ENCODE measurements around the gene DRD1.
A peak's percentile ranks its signal among the peaks of the same experiment; 100 is the strongest.
"Not testable (repeated sequence)": the region's sequence is repeated elsewhere in the genome, so short reads cannot be mapped to it uniquely, and the experiment has no call there.

Gene DRD1

GRCh38 chr5:175469916-175470315, 25.9 kb upstream of the DRD1 start:
- FAIRE-seq (no peak), DNase-seq (ENCODE audit: extremely low spot score, insufficient read length, low read depth) (no peak)

GRCh38 chr5:175468892-175469291, 24.9 kb upstream of the DRD1 start:
- no peak for DNase-seq (ENCODE audit: extremely low spot score, insufficient read length, low read depth)
- FAIRE-seq: no peak

GRCh38 chr5:175467983-175468690, 24.2 kb upstream of the DRD1 start:
- DNase-seq (ENCODE audit: extremely low spot score, insufficient read length, low read depth) (no peak), FAIRE-seq (no peak)

GRCh38 chr5:175466700-175467318, 22.8 kb upstream of the DRD1 start:
- DNase-seq (ENCODE audit: extremely low spot score, insufficient read length, low read depth): no peak
- no peak for FAIRE-seq

GRCh38 chr5:175465282-175465681, 21.3 kb upstream of the DRD1 start:
- DNase-seq (ENCODE audit: extremely low spot score, insufficient read length, low read depth) (no peak), FAIRE-seq (no peak)

- no peak for FAIRE-seq
- no peak for DNase-seq (ENCODE audit: extremely low spot score, insufficient read length, low read depth)
These were observed 20.9 kb upstream of the DRD1 start for GRCh38 chr5:175464942-175465233.

GRCh38 chr5:175464074-175464941, 20.3 kb upstream of the DRD1 start:
- peak; percentile 86 for FAIRE-seq
- DNase-seq (ENCODE audit: extremely low spot score, insufficient read length, low read depth): peak; percentile 25

- FAIRE-seq (no peak), DNase-seq (ENCODE audit: extremely low spot score, insufficient read length, low read depth) (no peak)
These were observed 19.7 kb upstream of the DRD1 start for GRCh38 chr5:175463641-175464040.

- no peak for DNase-seq (ENCODE audit: extremely low spot score, insufficient read length, low read depth)
- no peak for FAIRE-seq
These were observed 17.4 kb upstream of the DRD1 start for GRCh38 chr5:175461370-175461769.

GRCh38 chr5:175460552-175460951, 16.6 kb upstream of the DRD1 start:
- FAIRE-seq: no peak
- no peak for DNase-seq (ENCODE audit: extremely low spot score, insufficient read length, low read depth)

- peak; percentile 53 for FAIRE-seq
- no peak for DNase-seq (ENCODE audit: extremely low spot score, insufficient read length, low read depth)
These were observed 16.1 kb upstream of the DRD1 start for GRCh38 chr5:175460126-175460525.

- FAIRE-seq: peak; percentile 76
- no peak for DNase-seq (ENCODE audit: extremely low spot score, insufficient read length, low read depth)
These were observed 13.5 kb upstream of the DRD1 start for GRCh38 chr5:175457466-175457865.

GRCh38 chr5:175456105-175456742, 12.2 kb upstream of the DRD1 start:
- DNase-seq (ENCODE audit: extremely low spot score, insufficient read length, low read depth) (no peak), FAIRE-seq (no peak)

- not testable (repeated sequence) for DNase-seq (ENCODE audit: extremely low spot score, insufficient read length, low read depth); FAIRE-seq
These were observed 10.4 kb upstream of the DRD1 start for GRCh38 chr5:175454338-175454737.

GRCh38 chr5:175452166-175452565, 8.2 kb upstream of the DRD1 start:
- no peak for FAIRE-seq
- no peak for DNase-seq (ENCODE audit: extremely low spot score, insufficient read length, low read depth)

- FAIRE-seq: no peak
These were observed 4.3 kb upstream of the DRD1 start for GRCh38 chr5:175448276-175448675.

GRCh38 chr5:175447571-175447970, 3.6 kb upstream of the DRD1 start:
- DNase-seq (ENCODE audit: extremely low spot score, insufficient read length, low read depth) (no peak), FAIRE-seq (no peak)

More at GRCh38 chr5:175448276-175448675, 4.3 kb upstream of the DRD1 start:
- no peak for DNase-seq (ENCODE audit: extremely low spot score, insufficient read length, low read depth)

- DNase-seq (ENCODE audit: extremely low spot score, insufficient read length, low read depth); FAIRE-seq: not testable (repeated sequence)
These were observed 2.4 kb upstream of the DRD1 start for GRCh38 chr5:175446378-175446777.

GRCh38 chr5:175444905-175445456, 999 bp upstream of the DRD1 start:
- no peak for DNase-seq (ENCODE audit: extremely low spot score, insufficient read length, low read depth)
- no peak for FAIRE-seq

- no peak for FAIRE-seq
- DNase-seq (ENCODE audit: extremely low spot score, insufficient read length, low read depth): no peak
These were observed 395 bp downstream of the DRD1 start for GRCh38 chr5:175443514-175444059.

Measured in GM18507 (cell line).